ENCODE results near the gene AGAP1. TPM values are rescaled to one million over a fixed set of nuclear protein-coding genes. Genes with fewer than 3 reads are reported as not detected.

The AGAP1 gene
- total RNA-seq, 1 donor from 2014 or later = 23.5 TPM

- no peak for ATAC-seq
- no peak for DNase-seq (ENCODE audit: missing footprints)
- intact Hi-C loops (cut with DNase I) = no loop called here
Measured at GRCh38 chr2:236173729-236174607, 680.1 kb downstream of the AGAP1 start.

DNA sequence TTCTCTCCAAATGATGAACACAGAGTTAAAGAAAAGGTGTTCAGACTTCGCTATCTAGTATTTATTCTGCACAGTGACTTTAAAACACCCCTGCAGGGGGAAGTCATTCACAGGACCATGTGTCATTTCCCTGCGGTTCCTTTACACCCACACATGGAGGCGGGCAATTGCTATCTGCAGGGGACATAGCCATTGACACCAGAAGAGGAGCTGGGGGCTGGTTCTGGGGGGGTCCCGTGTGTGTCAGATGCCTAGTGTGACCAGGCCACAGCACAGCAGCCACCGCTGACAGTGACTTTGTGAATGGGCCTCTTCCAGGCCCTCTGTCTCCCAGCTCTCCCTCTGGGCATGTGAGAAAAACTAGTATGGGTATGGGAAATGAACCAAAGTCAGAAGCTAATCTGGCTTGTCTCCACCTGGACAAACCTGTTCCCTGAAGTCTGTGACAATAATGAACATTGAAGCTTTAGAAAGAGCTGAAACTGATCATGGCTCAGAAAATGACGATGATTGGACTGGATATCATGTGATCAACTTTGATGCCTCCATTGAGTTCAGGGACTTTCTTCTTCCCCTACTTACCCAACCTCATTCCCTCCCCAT, 681.8 kb downstream of the AGAP1 start:
- intact Hi-C loops (cut with DNase I) = no loop called here
- no peak for DNase-seq (ENCODE audit: missing footprints)
- no peak for ATAC-seq

GRCh38 chr2:236176417-236176816, 682.6 kb downstream of the AGAP1 start:
- peak; percentile 31 for ATAC-seq
- no peak for DNase-seq (ENCODE audit: missing footprints)
- intact Hi-C loops (cut with DNase I) = no loop called here

GRCh38 chr2:236176951-236177350, 683.1 kb downstream of the AGAP1 start:
- DNase-seq (ENCODE audit: missing footprints) = no peak
- intact Hi-C loops (cut with DNase I) = no loop called here
- ATAC-seq = no peak

- peak; percentile 44 for ATAC-seq
- DNase-seq (ENCODE audit: missing footprints) = peak; percentile 63
- intact Hi-C loops (cut with DNase I) = no loop called here
Measured at GRCh38 chr2:236177604-236177966, 683.7 kb downstream of the AGAP1 start.

- DNase-seq (ENCODE audit: missing footprints) (peak; percentile 67), ATAC-seq (peak; percentile 47)
- intact Hi-C loops (cut with DNase I) = loop anchor here (2.0 kb wide), 1 partner anchor 399 kb away; no protein-coding TSS in a partner anchor
Measured at GRCh38 chr2:236177967-236178889, 684.4 kb downstream of the AGAP1 start.

DNA sequence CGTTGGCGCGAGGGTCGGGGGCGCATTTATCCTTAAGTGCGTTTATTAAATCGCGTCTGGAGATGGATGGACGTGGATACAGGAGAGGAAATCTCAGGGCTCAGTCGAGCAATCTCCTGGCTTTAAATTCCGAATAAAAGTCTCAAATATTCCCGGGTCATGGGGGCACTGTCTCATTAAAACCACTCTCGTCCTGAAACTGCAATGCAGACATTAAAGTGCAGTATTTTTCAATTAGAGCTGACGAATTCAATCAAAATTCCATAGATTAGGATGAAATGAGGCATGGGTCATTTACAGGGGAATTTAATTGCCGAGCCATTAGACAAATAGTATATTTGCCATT, 685.0 kb downstream of the AGAP1 start:
- DNase-seq (ENCODE audit: missing footprints) (no peak), ATAC-seq (no peak)
- intact Hi-C loops (cut with DNase I) = loop anchor here (2.0 kb wide), 1 partner anchor 400 kb away; no protein-coding TSS in a partner anchor

DNA sequence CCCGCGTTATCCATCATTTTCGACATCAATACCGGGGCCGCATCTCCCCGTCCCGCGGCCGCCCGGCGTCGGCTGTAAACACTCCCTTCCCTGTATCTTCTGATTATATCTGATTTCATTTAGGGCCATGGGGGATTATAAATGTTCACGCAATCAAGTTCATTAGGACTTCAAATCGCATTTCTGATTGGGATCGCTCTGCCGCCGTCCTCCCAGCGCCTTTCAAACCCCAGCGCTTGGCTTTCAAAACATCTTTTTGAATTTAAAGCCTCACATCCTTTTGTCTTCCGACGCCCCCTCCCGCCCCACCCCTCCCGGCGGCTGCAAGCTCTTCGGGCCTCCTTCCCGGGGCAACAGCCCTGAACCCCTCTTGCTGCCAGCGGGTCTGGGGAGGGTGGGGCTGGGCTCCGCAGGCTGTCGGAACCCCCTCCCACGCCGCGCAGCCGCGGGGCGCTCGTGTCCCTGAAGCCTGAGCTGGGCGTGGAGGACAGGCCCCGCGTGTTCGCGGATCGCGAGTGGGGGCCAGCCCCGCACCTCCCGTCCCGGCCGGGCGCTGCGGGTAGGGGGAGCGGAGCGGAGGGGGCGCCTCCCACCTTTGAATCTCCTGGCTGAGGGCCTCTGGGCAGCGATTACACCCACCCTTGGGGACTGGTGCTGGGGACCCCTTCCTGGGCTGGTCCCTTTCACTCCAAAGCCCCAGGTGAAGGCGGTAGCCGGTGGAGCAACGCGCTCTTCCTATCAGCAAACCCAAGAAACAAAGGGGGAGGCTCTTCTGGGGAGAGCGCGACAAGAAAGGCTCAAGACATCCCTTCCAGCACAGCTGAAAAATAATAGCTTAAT, 685.6 kb downstream of the AGAP1 start:
- DNase-seq (ENCODE audit: missing footprints) (no peak), ATAC-seq (no peak)
- intact Hi-C loops (cut with DNase I) = loop anchor here (2.0 kb wide), 1 partner anchor 401 kb away; no protein-coding TSS in a partner anchor

DNA sequence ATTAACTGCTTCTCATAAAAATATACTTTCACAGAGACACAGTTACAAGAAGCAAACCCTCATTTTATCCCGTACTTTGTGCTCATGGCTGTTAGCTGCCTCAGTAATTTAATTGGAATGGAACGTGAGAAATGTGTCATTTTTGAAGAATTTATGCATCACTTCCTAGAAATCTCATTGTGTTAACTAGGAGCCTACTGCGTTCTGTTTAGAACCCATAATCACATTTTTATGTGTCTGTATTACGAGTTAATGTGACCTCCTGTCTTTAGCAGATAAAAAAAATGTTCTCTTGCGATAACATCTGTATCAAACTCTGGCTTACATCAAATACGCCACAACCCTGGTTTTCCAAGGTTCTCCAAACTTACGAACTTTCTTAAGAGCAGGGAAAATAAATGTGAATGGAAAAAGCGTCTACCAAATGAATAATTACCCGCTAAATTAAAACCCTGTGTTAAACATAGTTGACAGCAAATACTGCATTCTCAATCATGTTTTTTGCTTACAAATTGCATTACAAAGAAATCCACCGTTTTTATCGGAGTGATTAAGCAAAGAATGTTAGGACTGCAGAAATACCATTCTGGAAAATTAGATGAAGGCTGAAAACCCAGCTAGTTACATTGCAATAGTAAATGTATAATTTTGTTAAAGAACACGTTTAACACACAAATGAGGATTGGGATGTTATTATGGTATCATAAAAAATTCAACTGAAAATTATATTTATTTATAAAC, 686.4 kb downstream of the AGAP1 start:
- ATAC-seq = no peak
- intact Hi-C loops (cut with DNase I) = no loop called here
- DNase-seq (ENCODE audit: missing footprints) = no peak

GRCh38 chr2:236180831-236181453, 687.1 kb downstream of the AGAP1 start:
- DNase-seq (ENCODE audit: missing footprints) (no peak), ATAC-seq (no peak)
- intact Hi-C loops (cut with DNase I) = no loop called here

All from Right ventricle myocardium inferior (tissue), 1 donor.